Endothelial cell of umbilical vein (primary cell): ENCODE measurements around the gene GPR183. TPM values are rescaled to one million over a fixed set of nuclear protein-coding genes. Genes with fewer than 3 reads are reported as not detected.

Experiments
- BruUV-seq: library from RNA; stranded (reverse); fragments of 400-500 nt; replicated peaks from 2 replicates; lab custom pipeline; 2021; lab: Mats Ljungman, UMichigan
- CTCF ChIA-PET: fragments of 300-600, 350-600 bp; sonication (Branson Sonifier 250); formaldehyde crosslinking; loops from one replicate; lab custom pipeline; 2021; ENCODE audit warnings: antibody characterized with exemption, inconsistent platforms; lab: Charles Lee
- POLR2A ChIA-PET: fragments of 300-600, 350-600 bp; sonication (Branson Sonifier 250); formaldehyde crosslinking; loops from one replicate; lab custom pipeline; 2021; ENCODE audit warnings: antibody characterized with exemption, inconsistent platforms; lab: Charles Lee
- DNase-seq: peaks from one replicate; pipeline ENCODE4 v3.0.0-alpha.2; 2011; ENCODE audit warnings: low read depth, low spot score
- FAIRE-seq: peaks from 2 replicates; lab custom pipeline; 2011; peaks lifted over from hg19 to GRCh38; lab: Jason Lieb, UNC
- H2AFZ ChIP-seq: 2 replicates; pipeline ENCODE4 v1.6.0; 2012; ENCODE audit warnings: low read depth, low read length, control low read depth, inconsistent platforms
- H3K27ac ChIP-seq: 2 replicates; pipeline ENCODE4 v1.5.1; 2011; ENCODE audit warnings: low read depth, mild to moderate bottlenecking, control low read depth, low read length, moderate library complexity; ENCODE audit not compliant: insufficient read depth
- H3K27me3 ChIP-seq, 2 experiments: 2 replicates each; pipeline versions ENCODE4 v1.6.0 to v1.6.1; 2011; ENCODE audit warnings: low read length in 2 of 2, mixed read lengths in 1 of 2; ENCODE audit not compliant: control insufficient read depth in 2 of 2, insufficient read depth in 2 of 2
- H3K36me3 ChIP-seq, 2 experiments: 2 replicates in 1 of 2; 3 replicates in 1 of 2; pipeline ENCODE4 v1.5.1; 2011; ENCODE audit warnings: low read length in 2 of 2, mild to moderate bottlenecking in 1 of 2, moderate library complexity in 1 of 2; ENCODE audit not compliant: control insufficient read depth in 2 of 2, insufficient read depth in 2 of 2; ENCODE audit errors: extremely low read depth in 1 of 2
- H3K4me1 ChIP-seq: 3 replicates; pipeline ENCODE4 v1.5.1; 2011; ENCODE audit warnings: mild to moderate bottlenecking, low read length; ENCODE audit not compliant: control insufficient read depth, insufficient read depth; ENCODE audit errors: extremely low read depth
- H3K4me2 ChIP-seq: 2 replicates; pipeline ENCODE4 v1.6.1; 2011; ENCODE audit warnings: low read length, control low read depth, mixed read lengths; ENCODE audit not compliant: insufficient read depth
- H3K4me3 ChIP-seq, 3 experiments: fragments of 200-600 bp in 1 of 3; sonication (generic), shearing (Covaris generic) in 1 of 3; replicated peaks in 1 of 3; 2 replicates each; pipeline ENCODE4 v1.5.1; 2011 to 2016; ENCODE audit warnings: control low read depth in 3 of 3, low read length in 3 of 3, mild to moderate bottlenecking in 2 of 3, inconsistent platforms in 1 of 3, low read depth in 1 of 3, moderate library complexity in 1 of 3; ENCODE audit not compliant: insufficient read depth in 1 of 3
- H3K79me2 ChIP-seq: 2 replicates; pipeline ENCODE4 v1.6.0; 2012; ENCODE audit warnings: low read length, inconsistent platforms; ENCODE audit not compliant: control insufficient read depth, insufficient read depth
- H3K9ac ChIP-seq: replicated peaks from 2 replicates; pipeline ENCODE3; 2011; ENCODE audit warnings: low read length, control low read depth; ENCODE audit not compliant: insufficient read depth; ENCODE audit errors: extremely low read depth
- H3K9me1 ChIP-seq: replicated peaks from 3 replicates; pipeline ENCODE4 v1.6.0; 2011; ENCODE audit warnings: mild to moderate bottlenecking, low read length; ENCODE audit not compliant: control insufficient read depth, insufficient read depth; ENCODE audit errors: extremely low read depth
- H3K9me3 ChIP-seq: replicated peaks from 2 replicates; pipeline ENCODE4 v1.5.1; 2012; ENCODE audit warnings: low read length, inconsistent platforms; ENCODE audit not compliant: control insufficient read depth, insufficient read depth
- H4K20me1 ChIP-seq: replicated peaks from 2 replicates; pipeline ENCODE3; 2011; ENCODE audit warnings: mild to moderate bottlenecking, low read length; ENCODE audit not compliant: control insufficient read depth, insufficient read depth; ENCODE audit errors: extremely low read depth
- EZH2 ChIP-seq: IDR thresholded peaks from 2 replicates; pipeline ENCODE4 v1.6.1; 2012; ENCODE audit warnings: borderline replicate concordance, low read depth, mild to moderate bottlenecking, moderate library complexity, low read length, inconsistent platforms; ENCODE audit not compliant: severe bottlenecking
- FOS ChIP-seq: IDR thresholded peaks from 2 replicates; pipeline ENCODE4 v1.6.1; 2011; ENCODE audit warnings: mild to moderate bottlenecking, low read length, moderate library complexity, borderline replicate concordance; ENCODE audit not compliant: insufficient read depth
- GATA2 ChIP-seq: IDR thresholded peaks from 2 replicates; pipeline ENCODE4 v1.7.0; 2011; ENCODE audit warnings: low read depth, mild to moderate bottlenecking, moderate library complexity, mixed read lengths, low read length; ENCODE audit not compliant: insufficient read length, insufficient read depth
- MYC ChIP-seq: IDR thresholded peaks from one replicate; pipeline ENCODE4 v1.6.1; 2011; ENCODE audit warnings: mild to moderate bottlenecking, low read depth, low read length
- POLR2A ChIP-seq: IDR thresholded peaks from 2 replicates; pipeline ENCODE4 v1.6.1; 2012; ENCODE audit warnings: low read depth, mild to moderate bottlenecking, control low read depth, low read length
- POLR2AphosphoS5 ChIP-seq: IDR thresholded peaks from 2 replicates; pipeline ENCODE4 v1.6.1; 2012; ENCODE audit warnings: low read depth, mild to moderate bottlenecking, control low read depth, low read length, moderate library complexity; ENCODE audit not compliant: insufficient read depth
- dilution Hi-C: fragments of 300-500 bp; cut with MboI; formaldehyde crosslinking; loops from one replicate; pipeline ENCODE4 v1.15.0; 2019; ENCODE audit warnings: low sequenced_read_pairs; ENCODE audit not compliant: extremely low pct_ligation_motif_present
- intact Hi-C: fragments of 100-400 bp; cut with micrococcal nuclease; formaldehyde crosslinking; loops from one replicate; pipeline ENCODE4 v1.10.0; 2022
- polyA plus RNA-seq, 4 experiments: library from polyadenylated mRNA; depleted of rRNA in 3 of 4; stranded (reverse) in 3 of 4; unstranded in 1 of 4; fragments of >200 nt; gene quantifications; 2 replicates each; pipeline versions ENCODE4 v1.2.1 to v1.2.3, GENCODE V29; 2011 to 2012; ENCODE audit warnings: missing spikeins in 1 of 4
- total RNA-seq: library from RNA; stranded (reverse); gene quantifications from 2 replicates; pipeline ENCODE4 v1.2.3, GENCODE V29; 2021
- TF ChIP-seq, protein P1 (sequence below): IDR thresholded peaks from 2 replicates; pipeline ENCODE4 v1.6.1; 2011; ENCODE audit not compliant: insufficient read depth, insufficient read length
- TF ChIP-seq, protein P2 (sequence below), 2 donors: IDR thresholded peaks; 1 replicate in 1 of 2; 2 replicates in 1 of 2; pipeline ENCODE4 v1.5.1; 2011; ENCODE audit warnings: low read length in 2 of 2, mild to moderate bottlenecking in 2 of 2, moderate library complexity in 2 of 2, control low read depth in 1 of 2, inconsistent platforms in 1 of 2, low read depth in 1 of 2; ENCODE audit not compliant: insufficient read depth in 1 of 2; ENCODE audit errors: extremely low read depth in 1 of 2

The GPR183 gene
- total and polyA plus RNA-seq, 2 donors (not counting 3 experiments of a cell fraction or from before 2014, with no cell fraction given): 0.23 TPM; not detected in 1

DNA sequence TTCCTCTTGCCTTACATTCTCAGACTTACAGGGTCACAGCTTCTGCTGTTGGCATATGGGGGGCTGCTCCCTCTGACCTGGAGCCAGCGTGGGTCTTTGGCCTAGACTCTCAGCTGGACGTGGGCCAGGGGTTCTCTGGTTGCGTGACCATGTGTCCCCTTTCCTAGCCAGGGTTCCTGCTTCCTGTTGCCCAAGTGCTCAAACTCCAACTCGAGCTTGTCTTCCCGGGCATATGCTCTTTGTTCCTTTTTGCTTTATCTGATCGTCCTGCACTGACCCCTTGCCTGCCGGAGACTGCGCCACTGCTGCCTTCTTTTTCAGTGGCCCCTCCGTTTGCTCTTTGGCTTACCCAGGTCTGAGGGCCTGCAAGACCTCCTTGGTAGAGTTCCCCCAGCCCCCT lies 25.3 kb upstream of the GPR183 start:
- Histone ChIP-seq H4K20me1 (no peaks in the 10 kb centered on the region), H3K36me3 (no peaks in the 10 kb centered on the region), H3K9ac (no peak overlapping the region), H3K4me3 (no peak overlapping the region), H3K4me1 (no peaks in the 10 kb centered on the region), H3K27me3 (no peaks in the 10 kb centered on the region), H3K27ac (no peak overlapping the region), H3K79me2 (no peaks in the 10 kb centered on the region), H3K4me2 (no peak overlapping the region), H3K9me1 (no peaks in the 10 kb centered on the region), H3K9me3 (no peaks in the 10 kb centered on the region), H2AFZ (no peak overlapping the region)
- intact Hi-C loops (no loop called here), dilution Hi-C loops (no loop called here)
- TF ChIP-seq GATA2 (no peak), FOS (no peak), POLR2AphosphoS5 (no peak)
- TF ChIP-seq, protein P1, sequence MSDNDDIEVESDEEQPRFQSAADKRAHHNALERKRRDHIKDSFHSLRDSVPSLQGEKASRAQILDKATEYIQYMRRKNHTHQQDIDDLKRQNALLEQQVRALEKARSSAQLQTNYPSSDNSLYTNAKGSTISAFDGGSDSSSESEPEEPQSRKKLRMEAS: no peak
- BruUV-seq: no TSS peak
- FAIRE-seq (no peak), DNase-seq (no peak)
- ChIA-PET CTCF (no interaction called here), POLR2A (no interaction called here)

- Histone ChIP-seq H3K27ac (no peak overlapping the region), H3K9ac (no peak overlapping the region), H3K79me2 (no peaks in the 10 kb centered on the region), H2AFZ (no peak overlapping the region), H3K27me3 (no peaks in the 10 kb centered on the region), H3K4me2 (no peak overlapping the region), H3K4me1 (no peaks in the 10 kb centered on the region), H3K4me3 (no peak overlapping the region), H3K36me3 (no peaks in the 10 kb centered on the region), H3K9me3 (no peaks in the 10 kb centered on the region), H3K9me1 (no peaks in the 10 kb centered on the region), H4K20me1 (no peaks in the 10 kb centered on the region)
- TF ChIP-seq FOS (no peak), EZH2 (no peak), MYC (no peak), POLR2A (no peak), GATA2 (no peak)
- TF ChIP-seq, protein P2, sequence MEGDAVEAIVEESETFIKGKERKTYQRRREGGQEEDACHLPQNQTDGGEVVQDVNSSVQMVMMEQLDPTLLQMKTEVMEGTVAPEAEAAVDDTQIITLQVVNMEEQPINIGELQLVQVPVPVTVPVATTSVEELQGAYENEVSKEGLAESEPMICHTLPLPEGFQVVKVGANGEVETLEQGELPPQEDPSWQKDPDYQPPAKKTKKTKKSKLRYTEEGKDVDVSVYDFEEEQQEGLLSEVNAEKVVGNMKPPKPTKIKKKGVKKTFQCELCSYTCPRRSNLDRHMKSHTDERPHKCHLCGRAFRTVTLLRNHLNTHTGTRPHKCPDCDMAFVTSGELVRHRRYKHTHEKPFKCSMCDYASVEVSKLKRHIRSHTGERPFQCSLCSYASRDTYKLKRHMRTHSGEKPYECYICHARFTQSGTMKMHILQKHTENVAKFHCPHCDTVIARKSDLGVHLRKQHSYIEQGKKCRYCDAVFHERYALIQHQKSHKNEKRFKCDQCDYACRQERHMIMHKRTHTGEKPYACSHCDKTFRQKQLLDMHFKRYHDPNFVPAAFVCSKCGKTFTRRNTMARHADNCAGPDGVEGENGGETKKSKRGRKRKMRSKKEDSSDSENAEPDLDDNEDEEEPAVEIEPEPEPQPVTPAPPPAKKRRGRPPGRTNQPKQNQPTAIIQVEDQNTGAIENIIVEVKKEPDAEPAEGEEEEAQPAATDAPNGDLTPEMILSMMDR (IDR thresholded peaks at IDR 0.05; ENCODE audit: extremely low read depth in 1 of 2, insufficient read depth in 1 of 2, low read depth in 1 of 2, low read length in 2 of 2): no peak
- TF ChIP-seq, protein P1: no peak
- ChIA-PET CTCF (interaction anchor here (1.7 kb wide), 1 partner anchor 25 kb away, joined by 4 read pairs; the partner anchor contains the start of gene GPR183), POLR2A (no interaction called here)
- BruUV-seq: no TSS peak
- dilution Hi-C loops: no loop called here
- DNase-seq: no peak
- intact Hi-C loops: no loop called here
- no peak for FAIRE-seq
Observed at GRCh38 chr13:99331881-99332293, 24.7 kb upstream of the GPR183 start.
